Left lobe of liver (tissue), 2 donors: Measurements from ENCODE around the gene NSMCE4A. TPM values are rescaled to one million over a fixed set of nuclear protein-coding genes. Genes with fewer than 3 reads are reported as not detected.
"Not testable (repeated sequence)": the region's sequence is repeated elsewhere in the genome, so short reads cannot be mapped to it uniquely, and the experiment has no call there.

Experiments
- ATAC-seq: fragments of 200-7000 bp; cut with Tn5 transposase; one replicate; pipeline ENCODE4 v1.9.1; 2020; ENCODE audit warnings: mild to moderate bottlenecking, moderate library complexity
- DNase-seq: peaks from one replicate; pipeline ENCODE4 v3.0.0-alpha.2; 2020; ENCODE audit warnings: low spot score
- total RNA-seq: library from RNA; stranded (reverse); gene quantifications from one replicate; pipeline ENCODE4 v1.2.1, GENCODE V29; 2021
- donor health status: DM: no; HTN: no; CAD: no; lungs with moderate emphysema.
- donor health status: DM: no; HTN: yes; CAD: no.

The NSMCE4A gene
- total RNA-seq, 1 donor from 2014 or later: 31.6 TPM

GRCh38 chr10:121942749-121943416 is 32.1 kb downstream of the NSMCE4A start:
- DNase-seq (no peak), ATAC-seq (no peak)

- DNase-seq (no peak), ATAC-seq (no peak)
Measured at GRCh38 chr10:121941532-121941931, 33.5 kb downstream of the NSMCE4A start.

- ATAC-seq (peak; percentile 40), DNase-seq (no peak)
Measured at GRCh38 chr10:121936295-121936694, 38.7 kb downstream of the NSMCE4A start.

GRCh38 chr10:121935702-121936101 is 39.3 kb downstream of the NSMCE4A start:
- DNase-seq (peak; percentile 73), ATAC-seq (peak; percentile 91)

GRCh38 chr10:121930268-121931085 is 44.5 kb downstream of the NSMCE4A start:
- not testable (repeated sequence) for ATAC-seq, DNase-seq

- not testable (repeated sequence) for ATAC-seq
Measured at GRCh38 chr10:121929585-121930267, 45.3 kb downstream of the NSMCE4A start.

GRCh38 chr10:121928528-121928884 is 46.5 kb downstream of the NSMCE4A start:
- ATAC-seq (peak; percentile 53), DNase-seq (peak; percentile 57)

More at GRCh38 chr10:121929585-121930267, 45.3 kb downstream of the NSMCE4A start:
- not testable (repeated sequence) for DNase-seq

GRCh38 chr10:121927841-121928527 is 47.0 kb downstream of the NSMCE4A start, which contains the start of gene ATE1:
TSS of gene ATE1 (minus strand) at chr10:121928031. CDS start at chr10:121927949, 82 bp downstream.
- DNase-seq (peak; percentile 93), ATAC-seq (peak; percentile 91)

- DNase-seq (peak; percentile 72), ATAC-seq (peak; percentile 67)
Measured at GRCh38 chr10:121927318-121927840, 47.6 kb downstream of the NSMCE4A start.

- peak; percentile 2 for ATAC-seq
- DNase-seq: no peak
Measured at GRCh38 chr10:121926671-121927317, 48.2 kb downstream of the NSMCE4A start.

- ATAC-seq: peak; percentile 3
- DNase-seq: no peak
Measured at GRCh38 chr10:121926157-121926556, 48.9 kb downstream of the NSMCE4A start.

- DNase-seq (no peak), ATAC-seq (no peak)
Measured at GRCh38 chr10:121921238-121921931, 53.6 kb downstream of the NSMCE4A start.

- no peak for DNase-seq
- ATAC-seq: no peak
Measured at GRCh38 chr10:121919666-121920065, 55.4 kb downstream of the NSMCE4A start.

GRCh38 chr10:121918800-121919199 is 56.2 kb downstream of the NSMCE4A start:
- not testable (repeated sequence) for DNase-seq, ATAC-seq

- ATAC-seq (peak; percentile 76), DNase-seq (no peak)
Measured at GRCh38 chr10:121914661-121915060, 60.4 kb downstream of the NSMCE4A start.

- ATAC-seq (no peak), DNase-seq (no peak)
Measured at GRCh38 chr10:121911421-121911697, 63.7 kb downstream of the NSMCE4A start.

- ATAC-seq (peak; percentile 73), DNase-seq (no peak)
Measured at GRCh38 chr10:121910673-121911420, 64.2 kb downstream of the NSMCE4A start.
